ENCODE results near the gene PPP2CA. TPM values are rescaled to one million over a fixed set of nuclear protein-coding genes. Genes with fewer than 3 reads are reported as not detected.
A peak's percentile ranks its signal among the peaks of the same experiment; 100 is the strongest.

Gene PPP2CA
- total and polyA plus RNA-seq, 2 of the 13 experiments (the other 11 are each of a cell fraction or from before 2014, with no cell fraction given) = 82.4 to 171 TPM

- H3K4me1 ChIP-seq (ENCODE audit: insufficient read depth, low read length) = peaks cover 31% of the 10 kb centered on the region
- H3K27me3 ChIP-seq (ENCODE audit: control insufficient read depth in 1 of 2, insufficient read depth in 2 of 2, low read length in 2 of 2) = no peaks in the 10 kb centered on the region; a peak in 1 of 5 replicates
- FAIRE-seq (peak; percentile 70), DNase-seq (ENCODE audit: low spot score) (peak; percentile 48), ATAC-seq (peak; percentile 6)
- H4K20me1 ChIP-seq (ENCODE audit: insufficient read depth, low read length) = peaks cover 25% of the 10 kb centered on the region
- peak overlapping the region in 1 of 3 experiments; percentile 98; a peak in 1 of 6 replicates for H3K4me3 ChIP-seq (replicated peaks in 1 of 3; ENCODE audit: insufficient read depth in 1 of 3, low read depth in 2 of 3, low read length in 3 of 3)
- in situ Hi-C loops (cut with HindIII; ENCODE audit: extremely low pct_ligation_motif_present, low pct_unique_long_range_greater_than_20kb) (loop anchor here (5.0 kb wide), 2 partner anchors 50 to 60 kb away; partner anchors contain the start of gene SKP1), intact Hi-C loops (cut with micrococcal nuclease; ENCODE audit: unreplicated experiment) (loop anchor here (1.0 to 5.0 kb wide), 3 partner anchors 13 to 62 kb away; partner anchors contain the start of gene SKP1)
- TF ChIP-seq ZNF362 (CRISPR knock-in tag; IDR thresholded peaks at IDR 0.05; ENCODE audit: borderline replicate concordance) = peak; percentile 87
- no peak for TF ChIP-seq CAMTA2 (CRISPR knock-in tag; IDR thresholded peaks at IDR 0.05; ENCODE audit: borderline replicate concordance)
- TF ChIP-seq CHCHD3 (CRISPR knock-in tag; IDR thresholded peaks at IDR 0.05) = no peak
- peak; percentile 31; the same call in 1 of the 2 replicates for TF ChIP-seq ZMYM3 (CRISPR knock-in tag; IDR thresholded peaks at IDR 0.05)
- TF ChIP-seq UBTF (CRISPR knock-in tag; IDR thresholded peaks at IDR 0.05) = no peak
- TF ChIP-seq ESRRA (CRISPR knock-in tag; IDR thresholded peaks at IDR 0.05; ENCODE audit: low read depth) = no peak
- TF ChIP-seq ZFP41 (CRISPR knock-in tag; IDR thresholded peaks at IDR 0.05; ENCODE audit: borderline replicate concordance) = no peak
- TF ChIP-seq HNF4A (CRISPR knock-in tag; IDR thresholded peaks at IDR 0.05) = peak; percentile 48
- 0 out of 2 replicates have a peak, but pooled peaks have one; percentile 23 for TF ChIP-seq PAXIP1 (CRISPR knock-in tag; conservative IDR thresholded peaks at IDR 0.05)
- 0 out of 2 replicates have a peak, but pooled peaks have one; percentile 76 for TF ChIP-seq ZNF20 (CRISPR knock-in tag; IDR thresholded peaks at IDR 0.05)
- 0 out of 2 replicates have a peak, but pooled peaks have one; percentile 35 for TF ChIP-seq ZNF710 (CRISPR knock-in tag; IDR thresholded peaks at IDR 0.05; ENCODE audit: borderline replicate concordance)
- TF ChIP-seq ZBTB14 (CRISPR knock-in tag; IDR thresholded peaks at IDR 0.05) = no peak
- peak; percentile 14; the same call in 1 of the 2 replicates for TF ChIP-seq SAP130 (CRISPR knock-in tag; IDR thresholded peaks at IDR 0.05; ENCODE audit: low read depth)
- POLR2A ChIA-PET = interaction anchor here (2.0 to 3.3 kb wide), 3 partner anchors 19 to 51 kb away, joined by 9 to 46 read pairs (median 13); partner anchors contain the start of gene SKP1
- no peaks in the 10 kb centered on the region for H3K9me3 ChIP-seq (ENCODE audit: low read length)
- H2AFZ ChIP-seq (ENCODE audit: low read length) = no peak overlapping the region
- CTCF ChIA-PET (ENCODE audit: low intra/inter-chr PET ratio, low total read pairs) = no interaction called here
- H3K36me3 ChIP-seq (replicated peaks in 1 of 2; ENCODE audit: control insufficient read depth in 1 of 2, insufficient read depth in 2 of 2, low read length in 2 of 2) = no peaks in the 10 kb centered on the region
- peaks cover 30% of the 10 kb centered on the region for H3K79me2 ChIP-seq (ENCODE audit: insufficient read depth, low read length)
- H3K27ac ChIP-seq (ENCODE audit: extremely low read length, insufficient read depth, low read length) = peak overlapping the region; percentile 97
- H3K4me2 ChIP-seq (ENCODE audit: low read depth, low read length) = peak overlapping the region; percentile 85
- H3K9ac ChIP-seq (ENCODE audit: insufficient read depth, low read depth, low read length) = peak overlapping the region; percentile 17; the same call in 1 of the 2 replicates
- WGBS (ENCODE audit: low lambda C conversion rate) = 11% methylated on average over 3 of the region's 3 CpGs
- no TSS peak for BruUV-seq (replicated peaks)
Observed at GRCh38 chr5:134227776-134228175, 1.9 kb upstream of the PPP2CA start.

All from HepG2 (cell line).